ACC112 (cell line): ENCODE results near the gene NOL3.

ENCODE experiments used
- H2AFZ ChIP-seq: fragments of 200-600 bp; sonication (generic); one replicate; pipeline ENCODE4 v1.6.0; 2017; ENCODE audit warnings: antibody characterized with exemption, low read length; ENCODE audit not compliant: unreplicated experiment
- H3K27ac ChIP-seq: fragments of 200-600 bp; sonication (generic); 2 replicates; pipeline ENCODE4 v1.5.1; 2014; ENCODE audit warnings: low read depth, mild to moderate bottlenecking, antibody characterized with exemption, low read length, moderate library complexity
- H3K27me3 ChIP-seq: fragments of 200-600 bp; sonication (generic); 2 replicates; pipeline ENCODE4 v1.6.1; 2014; ENCODE audit warnings: mild to moderate bottlenecking, antibody characterized with exemption, low read length, moderate library complexity, mixed read lengths; ENCODE audit not compliant: insufficient read depth
- H3K36me3 ChIP-seq: fragments of 200-600 bp; sonication (generic); 2 replicates; pipeline ENCODE4 v1.6.1; 2016; ENCODE audit warnings: mild to moderate bottlenecking, antibody characterized with exemption, low read length, moderate library complexity, mixed read lengths; ENCODE audit not compliant: insufficient read depth
- H3K4me1 ChIP-seq: fragments of 200-600 bp; sonication (generic); one replicate; pipeline ENCODE4 v1.6.1; 2016; ENCODE audit warnings: low read length, mixed read lengths; ENCODE audit not compliant: insufficient read depth, unreplicated experiment, control insufficient read depth
- H3K4me3 ChIP-seq: fragments of 200-600 bp; sonication (generic); 2 replicates; pipeline ENCODE4 v1.5.1; 2014; ENCODE audit warnings: mild to moderate bottlenecking, low read depth, low read length
- H3K79me2 ChIP-seq: fragments of 200-600 bp; sonication (generic); one replicate; pipeline ENCODE4 v1.6.0; 2016; ENCODE audit warnings: low read length; ENCODE audit not compliant: control insufficient read depth, unreplicated experiment, insufficient read depth

NOL3 gene

GRCh38 chr16:67163164-67163998 is 7.0 kb upstream of the NOL3 start:
- H3K27ac ChIP-seq = no peak overlapping the region
- H3K27me3 ChIP-seq = no peaks in the 10 kb centered on the region
- H3K4me1 ChIP-seq = no peaks in the 10 kb centered on the region
- no peaks in the 10 kb centered on the region for H3K79me2 ChIP-seq
- H2AFZ ChIP-seq = no peak overlapping the region
- no peak overlapping the region for H3K4me3 ChIP-seq
- H3K36me3 ChIP-seq = no peaks in the 10 kb centered on the region

- Histone ChIP-seq H3K27ac (no peak overlapping the region), H3K27me3 (no peaks in the 10 kb centered on the region), H3K4me3 (0 out of 2 replicates have a peak overlapping the region, but pooled peaks have one; percentile 14), H2AFZ (no peak overlapping the region), H3K36me3 (no peaks in the 10 kb centered on the region), H3K79me2 (no peaks in the 10 kb centered on the region), H3K4me1 (peaks cover 2% of the 10 kb centered on the region)
These were observed 6.3 kb upstream of the NOL3 start for GRCh38 chr16:67163999-67164558.

- Histone ChIP-seq H3K27ac (no peak within 1 kb of the TSS), H2AFZ (no peak within 1 kb of the TSS), H3K4me1 (peaks cover 4% of the 10 kb centered on the region), H3K4me3 (0 out of 2 replicates have a peak within 1 kb of the TSS, but pooled peaks have one; percentile 14), H3K27me3 (no peaks in the 10 kb centered on the region), H3K79me2 (no peaks in the 10 kb centered on the region), H3K36me3 (no peaks in the 10 kb centered on the region)
These were observed 5.7 kb upstream of the NOL3 start, which contains the start of gene HSF4 for GRCh38 chr16:67164599-67165061. Gene HSF4, plus strand, starts transcription at chr16:67164745. Its CDS starts 67 bp downstream, at chr16:67164812.

GRCh38 chr16:67165121-67166078 is 4.9 kb upstream of the NOL3 start:
- H3K36me3 ChIP-seq = no peaks in the 10 kb centered on the region
- H3K27me3 ChIP-seq = no peaks in the 10 kb centered on the region
- H3K27ac ChIP-seq = no peak overlapping the region
- H2AFZ ChIP-seq = no peak overlapping the region
- H3K4me3 ChIP-seq = no peak overlapping the region
- no peaks in the 10 kb centered on the region for H3K79me2 ChIP-seq
- H3K4me1 ChIP-seq = peaks cover 4% of the 10 kb centered on the region

- Histone ChIP-seq H3K36me3 (no peaks in the 10 kb centered on the region), H3K4me3 (no peak overlapping the region), H3K27ac (no peak overlapping the region), H3K27me3 (no peaks in the 10 kb centered on the region), H3K4me1 (peaks cover 9% of the 10 kb centered on the region), H3K79me2 (no peaks in the 10 kb centered on the region), H2AFZ (no peak overlapping the region)
These were observed 4.2 kb upstream of the NOL3 start for GRCh38 chr16:67166110-67166547.

GRCh38 chr16:67166598-67167168 is 3.7 kb upstream of the NOL3 start:
- peaks cover 14% of the 10 kb centered on the region for H3K4me1 ChIP-seq

GRCh38 chr16:67167588-67167987 is 2.8 kb upstream of the NOL3 start:
- Histone ChIP-seq H3K36me3 (no peaks in the 10 kb centered on the region), H3K27me3 (no peaks in the 10 kb centered on the region), H3K4me1 (peaks cover 14% of the 10 kb centered on the region), H3K4me3 (no peak overlapping the region), H3K27ac (no peak overlapping the region), H3K79me2 (peaks cover 3% of the 10 kb centered on the region), H2AFZ (no peak overlapping the region)

More at GRCh38 chr16:67166598-67167168, 3.7 kb upstream of the NOL3 start:
- no peak overlapping the region for H2AFZ ChIP-seq
- H3K27ac ChIP-seq = no peak overlapping the region
- no peaks in the 10 kb centered on the region for H3K36me3 ChIP-seq
- H3K27me3 ChIP-seq = no peaks in the 10 kb centered on the region
- no peak overlapping the region for H3K4me3 ChIP-seq
- peaks cover under 1% of the 10 kb centered on the region for H3K79me2 ChIP-seq

- Histone ChIP-seq H3K27me3 (no peaks in the 10 kb centered on the region), H3K4me3 (no peak overlapping the region), H3K27ac (no peak overlapping the region), H3K4me1 (peaks cover 23% of the 10 kb centered on the region), H3K79me2 (peaks cover 3% of the 10 kb centered on the region), H3K36me3 (no peaks in the 10 kb centered on the region), H2AFZ (no peak overlapping the region)
These were observed 1.3 kb upstream of the NOL3 start for GRCh38 chr16:67169011-67169451.

- Histone ChIP-seq H3K4me1 (peaks cover 28% of the 10 kb centered on the region), H3K27me3 (no peaks in the 10 kb centered on the region), H3K36me3 (no peaks in the 10 kb centered on the region), H3K79me2 (peaks cover 3% of the 10 kb centered on the region), H3K4me3 (peak overlapping the region; percentile 80), H3K27ac (peak overlapping the region; percentile 90), H2AFZ (peak overlapping the region; percentile 90)
These were observed 633 bp upstream of the NOL3 start for GRCh38 chr16:67169642-67170167.
